Measurements from ENCODE around the gene SLC26A11.
"Not testable (repeated sequence)": the region's sequence is repeated elsewhere in the genome, so short reads cannot be mapped to it uniquely, and the experiment has no call there.

Gene SLC26A11

GRCh38 chr17:80195671-80196529 lies 24.3 kb upstream of the SLC26A11 start:
- Histone ChIP-seq H3K4me3 (no peak overlapping the region), H3K4me1 (peaks cover 0 to 15% (median 6%) of the 10 kb centered on the region in 4 donors), H3K27ac (no peak overlapping the region), H3K27me3 (peaks cover 0 to 43% of the 10 kb centered on the region in 2 donors), H3K9me3 (no peaks in the 10 kb centered on the region), H3K36me3 (no peaks in the 10 kb centered on the region)
- TF ChIP-seq CTCF (IDR thresholded peaks at IDR 0.05): peak; percentile 83 to 85
- no peak for DNase-seq
- intact Hi-C loops (cut with DNase I; ENCODE audit: low total_unique reads): loop anchor here (10.0 kb wide), 1 partner anchor 169 kb away; no protein-coding TSS in a partner anchor

DNA sequence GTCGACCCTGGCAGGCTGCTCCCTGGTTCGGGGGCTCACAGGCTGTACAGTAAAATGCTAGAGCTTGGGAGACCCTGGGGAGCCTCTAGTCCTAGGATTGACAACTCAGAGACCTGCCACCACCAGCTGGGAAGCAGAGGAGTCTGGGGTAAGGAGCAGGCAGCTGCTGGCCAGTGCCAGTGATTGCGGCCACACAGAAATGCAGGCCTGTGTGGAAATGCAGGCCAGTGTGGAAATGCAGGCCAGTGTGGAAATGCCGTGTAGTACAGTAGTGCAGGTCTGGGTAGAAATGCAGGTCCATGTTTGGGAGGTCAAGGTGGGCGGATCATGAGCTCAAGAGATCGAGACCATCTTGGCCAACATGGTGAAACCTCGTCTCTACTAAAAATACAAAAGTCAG lies 23.6 kb upstream of the SLC26A11 start:
- H3K9me3 ChIP-seq: no peaks in the 10 kb centered on the region
- TF ChIP-seq CTCF (IDR thresholded peaks at IDR 0.05): no peak
- H3K27ac ChIP-seq: no peak overlapping the region
- DNase-seq: no peak
- peaks cover 0 to 39% of the 10 kb centered on the region in 2 donors for H3K27me3 ChIP-seq
- intact Hi-C loops (cut with DNase I; ENCODE audit: low total_unique reads): loop anchor here (10.0 kb wide), 1 partner anchor 168 kb away; no protein-coding TSS in a partner anchor
- peaks cover 0 to 10% (median 4%) of the 10 kb centered on the region in 4 donors for H3K4me1 ChIP-seq
- H3K36me3 ChIP-seq: no peaks in the 10 kb centered on the region
- no peak overlapping the region for H3K4me3 ChIP-seq

GRCh38 chr17:80198144-80198661 lies 22.0 kb upstream of the SLC26A11 start:
- Histone ChIP-seq H3K9me3 (no peaks in the 10 kb centered on the region), H3K27me3 (peaks cover 0 to 51% of the 10 kb centered on the region in 2 donors), H3K36me3 (peaks cover 0 to 1% (median 0%) of the 10 kb centered on the region in 3 donors), H3K4me1 (no peaks in the 10 kb centered on the region), H3K27ac (no peak overlapping the region), H3K4me3 (no peak overlapping the region)
- intact Hi-C loops (cut with DNase I; ENCODE audit: low total_unique reads): loop anchor here (10.0 kb wide), 1 partner anchor 167 kb away; no protein-coding TSS in a partner anchor
- TF ChIP-seq CTCF (IDR thresholded peaks at IDR 0.05): no peak
- no peak for DNase-seq

- H3K9me3 ChIP-seq, H3K4me1 ChIP-seq, H3K4me3 ChIP-seq, H3K27ac ChIP-seq, DNase-seq: not testable (repeated sequence)
- H3K36me3 ChIP-seq: peaks cover 0 to 10% (median 0%) of the 10 kb centered on the region in 3 donors
- peaks cover 0 to 46% of the 10 kb centered on the region in 2 donors for H3K27me3 ChIP-seq
- intact Hi-C loops (cut with DNase I; ENCODE audit: low total_unique reads): loop anchor here (10.0 kb wide), 1 partner anchor 166 kb away; no protein-coding TSS in a partner anchor
Measured at GRCh38 chr17:80199295-80199694, 20.9 kb upstream of the SLC26A11 start.

GRCh38 chr17:80201446-80201845 lies 18.8 kb upstream of the SLC26A11 start:
- H3K9me3 ChIP-seq: no peaks in the 10 kb centered on the region
- no peaks in the 10 kb centered on the region for H3K4me1 ChIP-seq
- H3K36me3 ChIP-seq: peaks cover 0 to 26% (median 0%) of the 10 kb centered on the region in 3 donors
- no peak overlapping the region for H3K27ac ChIP-seq
- H3K27me3 ChIP-seq: peaks cover 0 to 29% of the 10 kb centered on the region in 2 donors
- no peak for TF ChIP-seq CTCF (IDR thresholded peaks at IDR 0.05)
- H3K4me3 ChIP-seq: no peak overlapping the region
- intact Hi-C loops (cut with DNase I; ENCODE audit: low total_unique reads): no loop called here
- no peak for DNase-seq

- Histone ChIP-seq H3K27me3 (peaks cover 0 to 29% of the 10 kb centered on the region in 2 donors), H3K4me3 (no peak overlapping the region), H3K9me3 (no peaks in the 10 kb centered on the region), H3K27ac (no peak overlapping the region), H3K4me1 (no peaks in the 10 kb centered on the region), H3K36me3 (peaks cover 0 to 30% (median 0%) of the 10 kb centered on the region in 3 donors)
- intact Hi-C loops (cut with DNase I; ENCODE audit: low total_unique reads): no loop called here
- no peak for DNase-seq
- TF ChIP-seq CTCF (IDR thresholded peaks at IDR 0.05): no peak
Measured at GRCh38 chr17:80202197-80202596, 18.0 kb upstream of the SLC26A11 start.
